ENCODE results near the gene YAE1.

GRCh38 chr7:39613577-39613976, 47.4 kb downstream of the YAE1 start:
- TF ChIP-seq POLR2A (IDR thresholded peaks at IDR 0.05) (no peak), CTCF (IDR thresholded peaks at IDR 0.05) (no peak), POLR2AphosphoS5 (IDR thresholded peaks at IDR 0.05) (no peak)
